Mesendoderm (in vitro differentiated cells): ENCODE measurements around the gene GBE1.

Experiments used
- DNase-seq: peaks from one replicate; pipeline ENCODE4 v3.0.0; 2013
- H2AK5ac ChIP-seq: 2 replicates; pipeline ENCODE4 v1.6.1; 2013; ENCODE audit warnings: low read length, inconsistent platforms
- H2BK120ac ChIP-seq: 2 replicates; pipeline ENCODE4 v1.6.1; 2013; ENCODE audit warnings: low read depth, mild to moderate bottlenecking, low read length, moderate library complexity, mixed read lengths
- H2BK15ac ChIP-seq: replicated peaks from 2 replicates; pipeline ENCODE4 v1.6.1; 2013; ENCODE audit warnings: low read depth, mild to moderate bottlenecking, moderate library complexity
- H2BK5ac ChIP-seq: 2 replicates; pipeline ENCODE4 v1.6.1; 2013; ENCODE audit warnings: low read length, inconsistent platforms
- H3K18ac ChIP-seq: 2 replicates; pipeline ENCODE4 v1.6.1; 2013; ENCODE audit warnings: mild to moderate bottlenecking, low read length, mixed read lengths
- H3K23ac ChIP-seq: one replicate; pipeline ENCODE4 v1.6.1; 2013; ENCODE audit warnings: low read length
- H3K27ac ChIP-seq: 2 replicates; pipeline ENCODE4 v1.5.1; 2013; ENCODE audit warnings: low read depth, mild to moderate bottlenecking, inconsistent platforms, low read length, moderate library complexity
- H3K27me3 ChIP-seq: 2 replicates; pipeline ENCODE4 v1.6.1; 2013; ENCODE audit warnings: low read length, control low read depth, mild to moderate bottlenecking, inconsistent platforms; ENCODE audit not compliant: insufficient read depth, poor library complexity
- H3K36me3 ChIP-seq: 2 replicates; pipeline ENCODE4 v1.6.1; 2013; ENCODE audit warnings: low read length, inconsistent platforms; ENCODE audit not compliant: control insufficient read depth, insufficient read depth
- H3K4ac ChIP-seq: one replicate; pipeline ENCODE4 v1.6.1; 2013; ENCODE audit warnings: low read depth, mild to moderate bottlenecking, low read length, moderate library complexity
- H3K4me1 ChIP-seq: 2 replicates; pipeline ENCODE4 v1.6.1; 2013; ENCODE audit warnings: low read depth, low read length, inconsistent platforms; ENCODE audit not compliant: control insufficient read depth
- H3K4me2 ChIP-seq: 2 replicates; pipeline ENCODE4 v1.6.1; 2013; ENCODE audit warnings: low read length
- H3K4me3 ChIP-seq: 2 replicates; pipeline ENCODE4 v1.5.1; 2013; ENCODE audit warnings: mild to moderate bottlenecking, low read length
- H3K56ac ChIP-seq: one replicate; pipeline ENCODE4 v1.6.1; 2013; ENCODE audit warnings: low read length
- H3K79me1 ChIP-seq: 2 replicates; pipeline ENCODE4 v1.6.1; 2013; ENCODE audit warnings: low read length, inconsistent platforms
- H3K79me2 ChIP-seq: 2 replicates; pipeline ENCODE4 v1.6.1; 2013; ENCODE audit warnings: mild to moderate bottlenecking, low read length; ENCODE audit not compliant: control insufficient read depth, insufficient read depth
- H3K9ac ChIP-seq: 2 replicates; pipeline ENCODE4 v1.6.1; 2013; ENCODE audit warnings: low read length, inconsistent platforms
- H4K5ac ChIP-seq: one replicate; pipeline ENCODE4 v1.6.1; 2013; ENCODE audit warnings: low read length
- H4K8ac ChIP-seq: one replicate; pipeline ENCODE4 v1.6.1; 2013; ENCODE audit warnings: low read depth, mild to moderate bottlenecking, control low read depth, low read length, moderate library complexity
- WGBS: extraction: QIAGEN DNeasy Blood & Tissue Kit; methylation state at CpG from one replicate; pipeline ENCODE4 v1.1.7; 2013; ENCODE audit warnings: low lambda C conversion rate, missing lambda C conversion rate; ENCODE audit not compliant: insufficient coverage; ENCODE audit errors: extremely low coverage; 5-methylcytosine and 5-hydroxymethylcytosine counted together

GBE1 gene

GRCh38 chr3:81550415-81550814 is 211.0 kb downstream of the GBE1 start:
- Histone ChIP-seq H3K27ac (no peak overlapping the region), H3K79me1 (no peaks in the 10 kb centered on the region), H2AK5ac (no peak overlapping the region), H3K4me1 (no peaks in the 10 kb centered on the region), H3K23ac (no peak overlapping the region), H3K36me3 (no peaks in the 10 kb centered on the region), H3K79me2 (no peaks in the 10 kb centered on the region), H3K27me3 (no peaks in the 10 kb centered on the region), H2BK120ac (no peak overlapping the region), H3K18ac (no peak overlapping the region), H4K5ac (no peak overlapping the region), H3K4ac (no peak overlapping the region), H3K4me3 (no peak overlapping the region), H3K9ac (no peak overlapping the region), H2BK15ac (no peak overlapping the region), H3K4me2 (no peak overlapping the region), H3K56ac (no peak overlapping the region), H4K8ac (no peak overlapping the region), H2BK5ac (no peak overlapping the region)
- WGBS: no CpG with 5 or more reads among the region's 2 CpGs
- DNase-seq: no peak

GRCh38 chr3:81549831-81550230 is 211.6 kb downstream of the GBE1 start:
- Histone ChIP-seq H3K18ac (no peak overlapping the region), H3K79me1 (no peaks in the 10 kb centered on the region), H3K79me2 (no peaks in the 10 kb centered on the region), H3K36me3 (no peaks in the 10 kb centered on the region), H2AK5ac (no peak overlapping the region), H3K4me1 (no peaks in the 10 kb centered on the region), H3K4me3 (no peak overlapping the region), H3K4ac (no peak overlapping the region), H3K27ac (no peak overlapping the region), H4K8ac (no peak overlapping the region), H2BK15ac (no peak overlapping the region), H3K23ac (no peak overlapping the region), H4K5ac (no peak overlapping the region), H3K4me2 (no peak overlapping the region), H3K56ac (no peak overlapping the region), H3K27me3 (no peaks in the 10 kb centered on the region), H3K9ac (no peak overlapping the region), H2BK5ac (no peak overlapping the region), H2BK120ac (no peak overlapping the region)
- no peak for DNase-seq
- no CpG with 5 or more reads among the region's 2 CpGs for WGBS

DNA sequence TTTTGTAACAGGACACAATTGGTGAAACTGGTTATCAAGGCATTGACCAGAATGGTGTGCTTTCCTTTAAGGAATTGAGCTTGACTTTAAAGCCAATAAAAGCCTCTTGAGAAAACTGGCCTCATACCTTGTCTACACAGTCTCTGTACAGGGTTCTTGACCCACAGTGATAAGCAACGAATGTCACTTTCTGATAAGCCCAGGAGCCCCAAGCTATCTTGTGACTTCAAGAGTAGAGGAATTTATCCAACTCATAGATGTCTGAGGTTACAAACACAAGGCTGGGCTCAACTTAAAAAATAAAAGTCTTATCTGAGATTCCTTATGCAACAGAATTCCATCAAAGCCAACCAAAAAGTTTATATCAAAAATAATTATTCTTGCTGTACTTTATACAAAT is 212.1 kb downstream of the GBE1 start:
- Histone ChIP-seq H3K27me3 (no peaks in the 10 kb centered on the region), H4K5ac (no peak overlapping the region), H3K9ac (no peak overlapping the region), H2AK5ac (no peak overlapping the region), H3K56ac (no peak overlapping the region), H3K23ac (no peak overlapping the region), H3K79me2 (no peaks in the 10 kb centered on the region), H3K4me2 (no peak overlapping the region), H2BK120ac (no peak overlapping the region), H2BK15ac (no peak overlapping the region), H3K4ac (no peak overlapping the region), H3K79me1 (no peaks in the 10 kb centered on the region), H3K4me3 (no peak overlapping the region), H3K4me1 (no peaks in the 10 kb centered on the region), H3K36me3 (no peaks in the 10 kb centered on the region), H3K27ac (no peak overlapping the region), H2BK5ac (no peak overlapping the region), H3K18ac (no peak overlapping the region), H4K8ac (no peak overlapping the region)
- DNase-seq: no peak
- WGBS: no CpG with 5 or more reads among the region's 1 CpG

DNA sequence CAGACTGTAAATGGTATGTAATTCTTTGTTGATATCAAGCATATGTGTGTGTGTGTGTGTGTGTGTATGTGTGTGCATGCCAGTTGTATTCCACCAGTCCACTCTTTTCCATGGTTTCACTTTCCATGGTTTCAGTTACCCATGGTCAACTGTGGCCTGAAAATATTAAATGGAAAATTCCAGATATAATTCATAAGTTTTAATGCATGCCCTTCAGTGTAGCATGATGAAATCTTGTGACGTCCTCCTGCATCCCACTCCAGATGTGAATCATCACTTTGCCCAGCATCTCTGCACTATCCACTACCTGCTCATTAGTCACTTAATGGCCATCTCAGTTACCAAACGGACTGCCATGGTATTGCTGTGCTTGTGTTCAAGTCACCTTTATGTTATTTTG is 215.9 kb downstream of the GBE1 start:
- no peaks in the 10 kb centered on the region for H3K79me1 ChIP-seq
- no peak overlapping the region for H3K4ac ChIP-seq
- no peak for DNase-seq
- H3K9ac ChIP-seq: no peak overlapping the region
- H2BK120ac ChIP-seq: no peak overlapping the region
- H3K79me2 ChIP-seq: no peaks in the 10 kb centered on the region
- no peaks in the 10 kb centered on the region for H3K36me3 ChIP-seq
- H3K56ac ChIP-seq: no peak overlapping the region
- H2BK15ac ChIP-seq: no peak overlapping the region
- H3K27ac ChIP-seq: no peak overlapping the region
- no peak overlapping the region for H2BK5ac ChIP-seq
- no peak overlapping the region for H2AK5ac ChIP-seq
- no peak overlapping the region for H3K23ac ChIP-seq
- H3K4me1 ChIP-seq: no peaks in the 10 kb centered on the region
- no peak overlapping the region for H4K8ac ChIP-seq
- no peak overlapping the region for H3K18ac ChIP-seq
- no peak overlapping the region for H3K4me2 ChIP-seq
- no CpG with 5 or more reads among the region's 2 CpGs for WGBS
- no peaks in the 10 kb centered on the region for H3K27me3 ChIP-seq
- H3K4me3 ChIP-seq: no peak overlapping the region
- no peak overlapping the region for H4K5ac ChIP-seq

DNA sequence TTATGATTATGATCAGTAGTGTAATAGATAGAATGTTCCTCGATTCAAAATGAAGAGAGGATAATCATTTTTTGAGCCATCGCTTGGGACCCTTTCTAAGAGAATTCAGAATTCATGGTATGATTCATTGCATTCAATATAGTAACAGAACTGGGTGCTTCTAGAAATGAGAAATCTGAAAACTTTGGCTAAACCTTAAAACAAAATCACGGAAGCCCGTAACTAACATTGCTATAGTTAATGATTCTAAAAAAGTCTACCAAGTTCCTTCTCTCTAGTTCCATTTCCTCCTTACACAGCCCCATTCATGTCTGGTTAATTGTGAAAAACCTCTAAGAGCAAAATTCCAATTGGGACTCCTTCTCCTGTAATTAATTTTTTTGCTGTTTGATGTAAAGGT is 217.1 kb downstream of the GBE1 start:
- H3K36me3 ChIP-seq: no peaks in the 10 kb centered on the region
- no CpG with 5 or more reads among the region's 4 CpGs for WGBS
- H3K27me3 ChIP-seq: no peaks in the 10 kb centered on the region
- H2AK5ac ChIP-seq: no peak overlapping the region
- no peaks in the 10 kb centered on the region for H3K79me2 ChIP-seq
- H4K8ac ChIP-seq: no peak overlapping the region
- H3K23ac ChIP-seq: no peak overlapping the region
- no peak overlapping the region for H3K4me3 ChIP-seq
- H2BK5ac ChIP-seq: no peak overlapping the region
- no peak overlapping the region for H3K27ac ChIP-seq
- no peak for DNase-seq
- H2BK15ac ChIP-seq: no peak overlapping the region
- H3K4ac ChIP-seq: no peak overlapping the region
- H2BK120ac ChIP-seq: no peak overlapping the region
- no peak overlapping the region for H3K9ac ChIP-seq
- no peak overlapping the region for H4K5ac ChIP-seq
- no peak overlapping the region for H3K56ac ChIP-seq
- no peaks in the 10 kb centered on the region for H3K4me1 ChIP-seq
- no peak overlapping the region for H3K4me2 ChIP-seq
- no peaks in the 10 kb centered on the region for H3K79me1 ChIP-seq
- no peak overlapping the region for H3K18ac ChIP-seq

DNA sequence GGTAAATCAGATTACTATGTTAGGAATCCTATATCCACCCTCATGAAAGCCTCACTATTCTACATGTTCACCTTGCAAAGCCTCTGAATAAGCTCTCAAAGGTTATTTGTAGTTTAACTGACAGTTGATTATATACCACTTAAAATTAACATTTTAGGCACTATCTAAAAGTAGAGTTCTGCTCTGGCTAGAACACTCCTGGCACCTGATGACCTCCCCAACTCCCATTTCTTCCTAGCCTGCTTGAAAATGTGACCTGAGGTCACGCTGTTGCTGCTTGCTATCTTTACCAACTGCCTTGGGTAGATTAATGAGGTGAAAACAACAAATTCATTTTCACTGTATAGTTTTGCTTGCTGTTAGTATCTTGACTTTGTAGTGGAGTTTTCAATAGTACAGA is 220.7 kb downstream of the GBE1 start:
- no peaks in the 10 kb centered on the region for H3K4me1 ChIP-seq
- H4K8ac ChIP-seq: no peak overlapping the region
- H3K36me3 ChIP-seq: no peaks in the 10 kb centered on the region
- H4K5ac ChIP-seq: no peak overlapping the region
- H3K4ac ChIP-seq: no peak overlapping the region
- H3K18ac ChIP-seq: no peak overlapping the region
- no peak overlapping the region for H2BK5ac ChIP-seq
- H3K56ac ChIP-seq: no peak overlapping the region
- no peak overlapping the region for H2AK5ac ChIP-seq
- no peak overlapping the region for H2BK15ac ChIP-seq
- no peaks in the 10 kb centered on the region for H3K79me1 ChIP-seq
- no CpG with 5 or more reads among the region's 1 CpG for WGBS
- no peak overlapping the region for H3K9ac ChIP-seq
- H3K23ac ChIP-seq: no peak overlapping the region
- H3K4me3 ChIP-seq: no peak overlapping the region
- H3K79me2 ChIP-seq: no peaks in the 10 kb centered on the region
- no peak overlapping the region for H2BK120ac ChIP-seq
- H3K27me3 ChIP-seq: no peaks in the 10 kb centered on the region
- no peak overlapping the region for H3K4me2 ChIP-seq
- no peak overlapping the region for H3K27ac ChIP-seq
- DNase-seq: no peak
